DND-41 (cell line): Measurements from ENCODE around the gene CCDC71L.
"Not testable (repeated sequence)": the region's sequence is repeated elsewhere in the genome, so short reads cannot be mapped to it uniquely, and the experiment has no call there.

Source experiments
- ATAC-seq: fragments of 200-7000 bp; cut with Tn5 transposase; 3 replicates; pipeline ENCODE4 v1.9.1; 2021; ENCODE audit warnings: low read depth; ENCODE audit not compliant: insufficient read depth
- DNase-seq: peaks from one replicate; pipeline ENCODE4 v3.0.0-alpha.2; 2020
- H2AFZ ChIP-seq: 2 replicates; pipeline ENCODE4 v1.6.0; 2012; ENCODE audit warnings: low read depth, low read length
- H3K27ac ChIP-seq: 2 replicates; pipeline ENCODE4 v1.5.1; 2012; ENCODE audit warnings: low read length, inconsistent platforms
- H3K27me3 ChIP-seq: fragments of 200-600 bp; sonication (generic); 2 replicates; pipeline ENCODE4 v1.6.0; 2012; ENCODE audit warnings: low read length, mild to moderate bottlenecking, inconsistent platforms; ENCODE audit not compliant: insufficient read depth, poor library complexity
- H3K36me3 ChIP-seq: 2 replicates; pipeline ENCODE4 v1.5.1; 2012; ENCODE audit warnings: low read length, inconsistent platforms; ENCODE audit not compliant: insufficient read depth
- H3K4me1 ChIP-seq: 2 replicates; pipeline ENCODE4 v1.5.1; 2012; ENCODE audit warnings: mild to moderate bottlenecking, low read length; ENCODE audit not compliant: insufficient read depth
- H3K4me2 ChIP-seq: 2 replicates; pipeline ENCODE4 v1.6.0; 2012; ENCODE audit warnings: mild to moderate bottlenecking, moderate library complexity, low read length, inconsistent platforms; ENCODE audit not compliant: insufficient read depth
- H3K4me3 ChIP-seq, 2 experiments: fragments of 200-600 bp in 1 of 2; shearing (Covaris generic) in 1 of 2; 2 replicates each; pipeline ENCODE4 v1.5.1; 2012 to 2016; ENCODE audit warnings: inconsistent platforms in 2 of 2, low read length in 2 of 2, mild to moderate bottlenecking in 2 of 2, low read depth in 1 of 2, moderate library complexity in 1 of 2
- H3K79me2 ChIP-seq: 2 replicates; pipeline ENCODE4 v1.6.0; 2012; ENCODE audit warnings: low read length, inconsistent platforms; ENCODE audit not compliant: insufficient read depth
- H3K9ac ChIP-seq: 2 replicates; pipeline ENCODE4 v1.6.0; 2012; ENCODE audit warnings: low read depth, mild to moderate bottlenecking, inconsistent platforms, low read length, moderate library complexity
- H3K9me3 ChIP-seq: 2 replicates; pipeline ENCODE4 v1.5.1; 2012; ENCODE audit warnings: low read length, moderate library complexity, mild to moderate bottlenecking, inconsistent platforms; ENCODE audit not compliant: insufficient read depth, severe bottlenecking
- H4K20me1 ChIP-seq: 2 replicates; pipeline ENCODE4 v1.6.0; 2012; ENCODE audit warnings: low read length; ENCODE audit not compliant: insufficient read depth
- EZH2 ChIP-seq: IDR thresholded peaks from 3 replicates; pipeline ENCODE4 v1.6.1; 2012; ENCODE audit warnings: borderline replicate concordance, low read depth, mild to moderate bottlenecking, moderate library complexity, low read length, inconsistent platforms; ENCODE audit not compliant: severe bottlenecking
- TF ChIP-seq, protein P1 (sequence below): IDR thresholded peaks from 2 replicates; pipeline ENCODE4 v1.5.1; 2012; ENCODE audit warnings: borderline replicate concordance, low read length, moderate library complexity, mild to moderate bottlenecking; ENCODE audit not compliant: poor library complexity, severe bottlenecking; ENCODE audit errors: extremely low read depth

CCDC71L gene

DNA sequence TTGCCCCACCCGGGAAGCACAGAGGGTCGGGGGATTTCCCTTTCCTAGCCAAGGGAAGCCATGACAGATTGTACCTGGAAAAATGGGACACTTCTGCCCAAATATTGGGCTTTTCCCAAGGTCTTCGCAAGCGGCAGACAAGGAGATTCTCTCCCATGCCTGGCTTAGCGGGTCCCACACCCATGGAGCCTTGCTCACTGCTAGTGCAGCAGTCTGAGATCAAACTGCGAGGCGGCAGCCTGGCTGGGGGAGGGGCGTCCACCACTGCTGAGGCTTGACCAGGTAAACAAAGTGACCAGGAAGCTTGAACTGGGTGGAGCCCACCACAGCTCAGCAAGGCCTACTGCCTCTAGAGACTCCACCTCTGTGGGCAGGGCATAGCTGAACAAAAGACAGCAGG lies 11.0 kb upstream of the CCDC71L start:
- not testable (repeated sequence) for H3K36me3 ChIP-seq, H3K9ac ChIP-seq, H3K4me3 ChIP-seq, H3K4me2 ChIP-seq, H3K27me3 ChIP-seq, H3K79me2 ChIP-seq, ATAC-seq, H4K20me1 ChIP-seq, H2AFZ ChIP-seq, H3K9me3 ChIP-seq, H3K27ac ChIP-seq, H3K4me1 ChIP-seq, DNase-seq

DNA sequence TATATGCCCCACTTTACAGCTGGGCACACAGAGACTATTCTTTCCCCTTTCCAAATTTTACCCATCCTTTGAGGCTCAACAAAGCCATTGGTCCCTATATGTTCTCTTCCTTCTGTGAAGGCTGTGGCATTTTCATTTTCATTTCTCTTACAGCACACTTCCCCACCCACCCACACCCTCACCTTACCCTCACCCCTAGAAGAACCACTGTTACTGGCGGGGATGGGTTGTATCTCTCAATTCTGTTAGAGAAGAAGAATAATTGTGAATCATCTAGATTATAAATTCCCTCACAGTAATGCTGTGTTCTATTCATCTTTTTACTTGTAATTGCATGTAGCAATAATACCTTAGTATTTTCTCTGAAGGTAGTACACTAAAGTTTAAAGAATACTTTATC lies 10.2 kb upstream of the CCDC71L start:
- ATAC-seq (no peak), DNase-seq (no peak)
- H3K4me3 ChIP-seq, result no peak overlapping the region
- H3K4me2 ChIP-seq, result no peak overlapping the region
- H3K9me3 ChIP-seq, result no peaks in the 10 kb centered on the region
- H3K27ac ChIP-seq, result no peak overlapping the region
- peaks cover 4% of the 10 kb centered on the region for H3K27me3 ChIP-seq
- H3K36me3 ChIP-seq, result no peaks in the 10 kb centered on the region
- H4K20me1 ChIP-seq, result no peaks in the 10 kb centered on the region
- H3K79me2 ChIP-seq, result no peaks in the 10 kb centered on the region
- no peak overlapping the region for H3K9ac ChIP-seq
- H2AFZ ChIP-seq, result no peak overlapping the region
- TF ChIP-seq, protein P1, sequence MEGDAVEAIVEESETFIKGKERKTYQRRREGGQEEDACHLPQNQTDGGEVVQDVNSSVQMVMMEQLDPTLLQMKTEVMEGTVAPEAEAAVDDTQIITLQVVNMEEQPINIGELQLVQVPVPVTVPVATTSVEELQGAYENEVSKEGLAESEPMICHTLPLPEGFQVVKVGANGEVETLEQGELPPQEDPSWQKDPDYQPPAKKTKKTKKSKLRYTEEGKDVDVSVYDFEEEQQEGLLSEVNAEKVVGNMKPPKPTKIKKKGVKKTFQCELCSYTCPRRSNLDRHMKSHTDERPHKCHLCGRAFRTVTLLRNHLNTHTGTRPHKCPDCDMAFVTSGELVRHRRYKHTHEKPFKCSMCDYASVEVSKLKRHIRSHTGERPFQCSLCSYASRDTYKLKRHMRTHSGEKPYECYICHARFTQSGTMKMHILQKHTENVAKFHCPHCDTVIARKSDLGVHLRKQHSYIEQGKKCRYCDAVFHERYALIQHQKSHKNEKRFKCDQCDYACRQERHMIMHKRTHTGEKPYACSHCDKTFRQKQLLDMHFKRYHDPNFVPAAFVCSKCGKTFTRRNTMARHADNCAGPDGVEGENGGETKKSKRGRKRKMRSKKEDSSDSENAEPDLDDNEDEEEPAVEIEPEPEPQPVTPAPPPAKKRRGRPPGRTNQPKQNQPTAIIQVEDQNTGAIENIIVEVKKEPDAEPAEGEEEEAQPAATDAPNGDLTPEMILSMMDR, result no peak
- no peak for TF ChIP-seq EZH2
- no peaks in the 10 kb centered on the region for H3K4me1 ChIP-seq

DNA sequence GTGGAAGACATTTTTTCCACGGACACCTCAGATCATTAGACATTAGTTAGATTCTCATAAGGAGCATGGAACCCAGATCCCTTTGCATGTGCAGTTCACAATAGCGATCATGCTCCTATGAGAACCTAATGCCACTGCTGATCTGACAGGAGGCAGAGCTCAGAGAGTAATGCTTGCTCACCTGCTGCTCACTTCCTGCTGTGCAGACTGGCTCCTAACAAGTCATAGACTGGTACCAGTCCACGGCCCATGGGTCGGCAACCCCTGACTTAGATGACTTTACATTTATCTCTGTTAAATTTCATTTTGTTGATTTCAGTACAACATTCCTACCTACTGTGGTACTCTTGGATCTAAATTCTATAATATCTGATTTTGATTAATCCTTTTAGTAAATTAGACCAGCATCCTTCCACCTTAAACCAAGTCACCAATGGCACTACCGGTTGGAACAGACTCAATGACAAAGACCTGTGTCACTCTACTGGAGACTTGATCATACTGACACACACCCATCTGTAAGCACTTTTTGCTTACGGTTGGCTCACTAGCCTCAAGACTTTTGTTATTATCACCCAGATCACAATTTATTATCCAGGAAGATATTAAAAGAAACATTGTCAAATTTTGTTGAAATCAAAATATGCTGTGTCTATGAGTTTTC lies 8.0 kb upstream of the CCDC71L start:
- ATAC-seq (no peak), DNase-seq (no peak)
- no peaks in the 10 kb centered on the region for H3K36me3 ChIP-seq
- no peak overlapping the region for H2AFZ ChIP-seq
- H3K9ac ChIP-seq, result no peak overlapping the region
- no peak overlapping the region for H3K27ac ChIP-seq
- H4K20me1 ChIP-seq, result no peaks in the 10 kb centered on the region
- no peaks in the 10 kb centered on the region for H3K79me2 ChIP-seq
- no peaks in the 10 kb centered on the region for H3K4me1 ChIP-seq
- H3K9me3 ChIP-seq, result no peaks in the 10 kb centered on the region
- TF ChIP-seq EZH2, result no peak
- TF ChIP-seq, protein P1, result no peak
- H3K27me3 ChIP-seq, result peaks cover 4% of the 10 kb centered on the region
- no peak overlapping the region for H3K4me3 ChIP-seq
- H3K4me2 ChIP-seq, result no peak overlapping the region

DNA sequence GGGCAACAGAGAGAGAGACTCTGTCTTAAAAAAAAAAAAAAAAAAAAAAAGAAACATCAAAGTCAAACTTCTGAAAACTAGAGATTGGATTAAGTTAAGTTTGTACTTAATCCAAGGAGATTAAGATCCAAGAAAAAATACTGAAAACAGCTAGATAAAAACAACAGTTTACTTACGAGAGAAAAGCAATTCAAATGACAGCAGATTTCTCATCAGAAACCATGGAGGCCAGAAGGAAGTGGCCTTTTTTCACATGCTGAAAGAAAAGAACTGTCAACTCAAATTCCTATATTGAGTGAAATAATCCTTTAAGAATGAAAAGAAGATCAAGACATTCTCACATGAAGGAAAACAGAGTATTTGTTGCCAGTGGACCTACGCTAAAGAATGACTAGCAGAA lies 5.4 kb upstream of the CCDC71L start:
- DNase-seq, result no peak
- Histone ChIP-seq H3K9ac (no peak overlapping the region), H3K4me1 (0 out of 2 replicates have a peak, but pooled peaks cover under 1% of the 10 kb centered on the region), H3K4me3 (no peak overlapping the region), H3K27ac (no peak overlapping the region), H4K20me1 (no peaks in the 10 kb centered on the region), H3K79me2 (no peaks in the 10 kb centered on the region), H2AFZ (no peak overlapping the region), H3K9me3 (no peaks in the 10 kb centered on the region), H3K27me3 (peaks cover 13% of the 10 kb centered on the region), H3K4me2 (no peak overlapping the region), H3K36me3 (no peaks in the 10 kb centered on the region)
- ATAC-seq, result no peak
- TF ChIP-seq, protein P1, result no peak
- TF ChIP-seq EZH2, result no peak
